Stimulated activated CD8-positive, alpha-beta memory T cell treated with anti-CD3 and anti-CD28 coated beads, Interleukin-12 subunit alpha, Interleukin-12 subunit beta, amount 100 ng/mL, for 24 hours (primary cell): ENCODE measurements around the gene TMED9.

Source experiments
- DNase-seq: peaks from one replicate; pipeline ENCODE4 v3.0.0-alpha.2; 2020; ENCODE audit errors: extremely low read depth

TMED9 gene

DNA sequence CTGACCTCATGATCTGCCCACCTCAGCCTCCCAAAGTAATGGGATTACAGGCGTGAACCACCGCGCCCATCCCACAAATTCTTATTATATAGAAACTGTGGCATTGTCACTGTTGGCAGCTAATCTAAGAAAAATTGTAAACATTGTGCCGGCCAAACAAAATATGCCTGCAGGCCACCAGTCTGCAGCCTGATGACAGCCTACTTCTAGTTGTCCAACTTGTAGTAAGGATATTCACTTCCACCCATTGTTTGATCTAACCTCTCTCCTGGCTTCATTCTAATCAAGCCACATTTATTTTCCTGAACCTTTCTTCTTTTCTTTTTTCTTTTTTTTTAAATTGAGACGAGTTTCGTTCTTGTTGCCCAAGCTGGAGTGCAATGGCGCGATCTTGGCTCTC lies 13.7 kb upstream of the TMED9 start:
- no peak for DNase-seq

DNA sequence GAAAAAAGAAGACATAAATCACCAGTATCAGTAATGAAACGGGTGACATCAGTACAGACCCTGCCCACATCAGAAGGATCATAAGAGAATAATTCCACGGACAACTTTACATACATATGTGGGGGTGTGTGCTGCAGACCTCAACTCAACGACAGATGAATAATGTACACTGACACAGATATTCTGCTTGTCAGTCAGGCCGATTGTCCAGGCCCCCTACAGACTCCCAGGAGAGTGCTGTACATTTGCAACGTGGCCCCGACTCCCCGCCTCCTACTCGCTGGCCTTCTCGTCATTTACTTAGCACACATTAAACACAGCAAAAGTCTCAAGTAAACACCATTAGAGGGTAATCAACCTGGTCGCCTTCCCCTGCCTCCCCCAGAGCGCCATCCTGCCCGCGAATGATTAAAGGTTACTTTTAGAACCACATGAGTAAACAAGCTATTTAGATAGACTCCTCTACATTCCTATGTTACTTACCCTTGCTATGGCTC lies 3.5 kb upstream of the TMED9 start:
- DNase-seq, result no peak

DNA sequence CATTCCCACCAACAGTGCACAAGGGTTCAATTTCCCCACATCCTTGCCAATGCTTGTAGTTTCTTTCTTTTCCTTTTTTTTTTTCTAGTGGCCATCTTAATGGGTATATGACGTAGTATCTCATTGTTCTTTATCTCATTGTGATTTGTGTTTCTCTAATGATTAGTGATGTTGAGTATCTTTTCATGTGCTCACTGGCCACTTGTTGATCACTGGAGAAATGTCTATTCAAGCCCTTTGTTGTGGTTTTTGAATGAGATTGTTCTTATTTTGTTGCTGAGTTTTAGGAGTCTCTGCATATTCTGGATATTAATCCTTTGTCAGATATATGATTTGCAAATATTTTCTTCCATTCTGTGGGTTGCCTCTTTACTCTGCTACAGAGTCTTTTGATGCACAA lies 1.6 kb upstream of the TMED9 start:
- DNase-seq, result no peak

DNA sequence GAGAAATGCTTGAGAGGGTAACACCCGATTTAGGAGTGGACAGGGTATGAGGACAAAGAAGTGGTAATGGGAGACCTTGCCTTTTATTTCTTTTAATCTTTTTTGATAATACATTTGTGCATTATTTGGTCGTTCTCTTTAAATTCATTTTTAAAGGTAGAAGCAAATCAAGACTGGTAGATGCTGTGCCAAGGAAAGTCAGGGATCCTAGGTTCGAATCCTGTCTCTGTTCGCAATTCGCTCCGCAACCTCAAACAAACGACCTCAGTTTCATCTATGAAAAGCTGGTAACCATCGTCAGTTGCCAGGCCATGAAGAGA lies 353 bp upstream of the TMED9 start:
- no peak for DNase-seq

DNA sequence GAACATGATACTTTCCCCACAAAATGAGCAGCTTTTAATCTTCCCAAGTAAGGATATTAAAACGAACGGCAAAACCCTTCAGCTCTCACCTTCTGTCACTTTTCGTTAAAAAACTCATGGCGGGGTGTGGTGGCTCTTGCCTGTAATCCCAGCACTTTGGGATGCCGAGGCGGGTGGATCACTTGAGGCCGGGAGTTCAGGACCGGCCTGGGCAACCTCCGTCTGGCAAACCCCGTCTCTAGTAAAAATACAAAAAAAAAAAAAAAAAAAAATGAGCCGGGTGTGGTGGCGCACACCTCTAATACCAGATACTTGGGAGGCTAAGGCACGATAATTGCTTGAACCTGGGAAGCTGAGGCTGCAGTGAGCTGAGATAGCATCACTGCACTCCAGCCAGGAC lies 902 bp downstream of the TMED9 start:
- no peak for DNase-seq

DNA sequence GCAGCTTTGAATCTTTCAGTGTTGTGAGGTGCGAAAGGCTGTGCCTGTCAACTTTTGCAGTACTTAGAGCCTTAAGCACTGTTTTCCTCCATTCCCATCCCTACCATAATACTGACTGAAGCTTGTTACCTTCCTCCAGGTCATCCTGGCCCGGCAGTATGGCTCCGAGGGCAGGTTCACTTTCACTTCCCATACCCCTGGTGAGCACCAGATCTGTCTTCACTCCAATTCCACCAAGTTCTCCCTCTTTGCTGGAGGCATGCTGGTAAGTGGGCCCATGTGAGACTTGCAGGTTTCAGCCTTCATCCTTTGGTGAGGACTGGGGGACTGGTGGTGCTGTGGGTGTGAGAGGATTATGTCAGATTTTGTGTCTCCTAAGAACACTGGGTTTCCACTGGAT lies 1.5 kb downstream of the TMED9 start:
- no peak for DNase-seq

DNA sequence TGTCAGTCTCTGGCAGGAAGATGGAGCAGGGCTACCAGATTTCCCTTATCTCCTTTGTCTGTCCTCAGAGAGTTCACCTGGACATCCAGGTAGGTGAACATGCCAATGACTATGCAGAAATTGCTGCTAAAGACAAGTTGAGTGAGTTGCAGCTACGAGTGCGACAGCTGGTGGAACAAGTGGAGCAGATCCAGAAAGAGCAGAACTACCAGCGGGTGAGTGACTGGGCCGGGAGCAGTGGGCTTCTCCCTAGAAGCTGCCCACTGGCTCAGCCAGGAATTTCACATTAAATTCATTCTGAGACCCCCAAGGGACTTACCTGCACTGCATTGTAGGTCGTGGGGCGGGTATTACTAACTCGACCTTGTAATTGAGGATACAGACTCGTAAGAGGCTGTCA lies 2.1 kb downstream of the TMED9 start:
- no peak for DNase-seq

DNA sequence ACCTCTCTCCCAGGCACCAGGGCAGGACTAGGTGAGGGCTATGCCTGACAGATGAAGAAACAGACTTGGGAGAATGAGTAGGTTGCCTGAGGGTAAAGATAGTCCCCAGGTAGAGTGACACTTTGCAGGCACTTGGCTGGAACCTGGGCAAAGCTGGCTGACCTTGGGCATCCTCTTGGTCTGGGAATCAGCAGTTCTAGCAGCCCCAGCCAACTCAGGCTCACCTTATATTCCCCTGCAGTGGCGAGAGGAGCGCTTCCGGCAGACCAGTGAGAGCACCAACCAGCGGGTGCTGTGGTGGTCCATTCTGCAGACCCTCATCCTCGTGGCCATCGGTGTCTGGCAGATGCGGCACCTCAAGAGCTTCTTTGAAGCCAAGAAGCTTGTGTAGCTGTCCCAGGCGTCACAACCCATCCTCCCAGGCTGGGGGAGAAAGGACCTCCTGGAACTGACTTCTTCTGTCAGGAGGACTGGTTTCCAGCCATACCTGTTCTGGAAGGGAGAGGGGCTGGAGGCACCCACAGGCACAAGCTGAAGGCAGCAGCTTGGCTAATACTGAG lies 3.1 kb downstream of the TMED9 start:
- DNase-seq, result no peak

DNA sequence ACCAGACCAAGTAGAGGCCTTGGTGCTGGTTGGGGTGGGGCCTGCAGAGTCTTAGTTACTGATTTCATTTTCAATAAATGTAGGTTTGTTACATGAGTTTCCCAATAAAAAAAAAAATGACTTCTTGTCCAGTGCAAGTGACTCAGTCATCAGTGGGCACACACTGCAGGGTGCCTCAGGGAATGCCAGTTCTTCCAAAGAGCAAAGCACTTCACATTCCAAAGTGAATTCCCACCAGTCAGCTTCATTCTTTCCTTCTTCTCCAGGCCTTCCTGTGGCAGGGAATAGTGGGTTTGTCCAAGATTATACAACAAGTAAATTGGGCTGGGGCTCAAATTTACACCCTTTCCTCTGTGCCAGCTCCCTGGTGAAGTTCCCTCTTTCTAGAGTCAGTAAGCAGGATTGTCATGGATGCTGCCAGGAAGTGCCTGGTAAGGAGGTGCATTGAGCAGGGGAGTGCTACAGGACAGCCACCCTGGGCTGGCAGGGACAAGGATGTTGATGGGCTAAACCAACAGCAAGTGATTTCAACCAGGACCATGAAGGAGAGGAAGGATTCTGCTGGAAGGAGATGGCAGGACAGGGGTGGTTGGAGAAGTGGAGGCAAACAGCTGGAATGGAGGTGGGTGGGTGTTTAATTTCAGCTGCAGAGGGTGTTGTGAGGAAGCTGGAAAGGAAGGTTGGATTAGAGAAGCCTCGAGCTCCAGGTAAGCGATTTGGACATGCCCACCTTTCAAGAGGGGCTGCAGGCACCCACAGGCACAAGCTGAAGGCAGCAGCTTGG lies 4.2 kb downstream of the TMED9 start:
- DNase-seq, result no peak

DNA sequence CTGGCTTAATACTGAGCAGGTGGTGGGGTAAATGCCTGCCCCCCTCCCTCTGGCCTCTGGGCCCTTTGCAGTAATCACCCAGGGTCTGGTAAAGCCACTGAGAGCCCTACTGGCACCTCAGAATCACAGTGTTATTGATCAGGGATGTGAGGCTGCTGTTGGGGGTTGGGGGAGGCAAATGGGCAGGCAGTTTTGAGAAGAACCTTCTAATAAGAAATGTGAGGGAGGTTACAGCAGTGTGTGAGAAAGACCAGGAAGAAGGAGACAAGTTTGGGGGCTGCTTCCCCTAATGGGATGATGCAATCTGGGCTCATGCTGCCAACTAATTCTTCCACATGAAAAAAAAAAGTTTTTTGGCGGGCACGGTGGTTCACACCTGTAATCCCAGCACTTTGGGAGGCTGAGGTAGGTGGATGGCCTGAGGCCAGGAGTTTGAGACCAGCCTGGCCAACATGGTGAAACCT lies 4.8 kb downstream of the TMED9 start:
- no peak for DNase-seq

DNA sequence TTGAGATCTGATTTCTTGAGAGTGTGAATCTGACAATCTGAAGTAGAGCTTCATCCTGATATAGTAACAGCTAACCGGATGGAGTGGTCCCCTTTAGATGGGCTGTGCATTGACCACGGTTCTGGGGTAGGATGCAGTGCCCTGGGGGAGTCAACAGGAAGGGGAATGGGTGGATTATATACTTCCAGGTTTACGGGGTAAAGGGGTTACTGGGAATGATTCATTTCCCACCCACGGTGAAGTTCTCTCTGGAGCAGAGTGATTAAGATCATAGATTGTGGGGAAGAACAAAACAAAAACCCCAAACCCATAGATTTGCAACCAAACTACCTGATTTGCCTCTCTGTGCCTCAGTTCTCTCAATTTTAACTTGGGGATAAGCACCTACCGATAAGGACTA lies 6.5 kb downstream of the TMED9 start:
- DNase-seq, result no peak

DNA sequence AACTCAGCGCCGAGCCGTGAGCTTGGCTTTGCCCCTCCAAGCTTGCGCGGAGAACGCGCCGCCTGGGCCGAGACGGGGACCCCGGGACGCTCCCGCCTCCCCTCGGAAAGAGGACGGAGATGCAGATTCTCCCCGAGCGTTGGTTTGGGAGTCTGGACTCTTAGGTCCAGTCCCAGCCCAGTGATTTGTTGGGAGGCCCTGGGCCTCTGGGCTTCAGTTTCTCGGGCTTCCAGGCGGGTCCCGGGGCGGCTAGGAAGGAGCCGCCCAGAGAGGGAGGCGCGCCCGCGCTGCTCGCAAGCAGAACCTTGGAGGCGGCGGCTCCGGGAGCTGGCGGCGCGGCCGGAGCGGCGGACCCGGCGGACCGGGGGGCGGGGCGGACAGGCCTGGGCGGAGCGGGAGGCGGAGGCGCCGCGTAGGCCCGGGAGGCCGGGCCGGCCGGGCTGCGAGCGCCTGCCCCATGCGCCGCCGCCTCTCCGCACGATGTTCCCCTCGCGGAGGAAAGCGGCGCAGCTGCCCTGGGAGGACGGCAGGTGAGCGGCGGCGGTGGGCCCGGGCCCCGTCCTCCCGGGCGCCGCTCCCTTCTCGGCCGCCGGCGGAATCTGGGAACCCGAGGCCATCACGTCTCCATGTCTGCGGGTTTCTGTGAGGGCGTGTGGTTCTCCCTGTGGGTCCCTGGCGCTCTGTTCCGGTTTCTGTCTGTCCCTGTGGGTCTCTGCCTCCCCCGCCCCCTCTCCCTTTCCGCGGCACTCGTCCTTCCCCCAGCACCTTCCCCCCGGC lies 7.9 kb downstream of the TMED9 start, which contains the start of gene B4GALT7:
TSS of gene B4GALT7 (plus strand) at position 402 of the 777 bp plus-strand sequence. CDS start at position 481, 79 bp downstream.
- DNase-seq, result peak; percentile 71

DNA sequence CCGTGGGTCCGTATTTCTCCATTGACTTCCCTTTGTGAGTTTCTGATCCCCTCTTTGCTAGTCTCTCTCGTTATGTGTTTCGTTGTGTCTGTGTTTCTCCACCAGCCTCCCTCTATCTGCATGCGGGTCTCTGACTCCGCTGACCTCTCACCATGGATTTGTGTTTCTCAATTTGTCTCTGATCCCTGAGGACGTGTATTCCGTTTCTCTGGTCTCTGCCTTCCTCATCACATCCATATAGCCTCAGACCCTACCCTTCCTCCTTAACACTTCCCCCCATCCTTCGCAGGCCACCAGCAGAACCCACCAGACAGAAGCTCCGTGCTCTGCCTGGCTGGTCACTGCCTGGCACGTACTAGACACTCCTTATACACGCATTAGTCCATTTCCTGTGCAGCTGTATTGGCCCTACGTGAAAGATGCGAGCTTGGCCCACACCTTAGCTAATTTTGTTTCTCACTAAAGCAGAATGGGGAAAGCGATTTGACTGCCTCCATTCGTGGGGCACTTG lies 8.6 kb downstream of the TMED9 start:
- no peak for DNase-seq

DNA sequence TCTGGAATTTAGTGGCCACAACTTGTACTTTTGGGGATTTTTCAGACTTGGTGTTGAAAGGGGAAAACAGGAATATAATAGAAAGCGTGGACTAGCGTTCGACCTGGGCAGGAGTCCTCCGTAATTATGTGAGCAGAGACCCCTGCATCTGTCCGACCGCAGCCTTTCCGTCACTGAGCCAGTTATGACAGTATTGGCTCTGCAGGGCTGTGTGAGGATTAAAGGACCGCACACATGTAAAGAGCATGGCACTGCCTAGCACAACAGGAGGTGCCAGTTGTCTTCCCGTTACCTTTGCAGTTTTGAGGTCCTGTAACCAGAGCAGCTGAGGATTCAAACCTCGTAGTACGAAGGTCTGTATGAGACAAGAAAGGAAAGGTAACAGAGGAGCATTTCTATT lies 9.1 kb downstream of the TMED9 start:
- no peak for DNase-seq

DNA sequence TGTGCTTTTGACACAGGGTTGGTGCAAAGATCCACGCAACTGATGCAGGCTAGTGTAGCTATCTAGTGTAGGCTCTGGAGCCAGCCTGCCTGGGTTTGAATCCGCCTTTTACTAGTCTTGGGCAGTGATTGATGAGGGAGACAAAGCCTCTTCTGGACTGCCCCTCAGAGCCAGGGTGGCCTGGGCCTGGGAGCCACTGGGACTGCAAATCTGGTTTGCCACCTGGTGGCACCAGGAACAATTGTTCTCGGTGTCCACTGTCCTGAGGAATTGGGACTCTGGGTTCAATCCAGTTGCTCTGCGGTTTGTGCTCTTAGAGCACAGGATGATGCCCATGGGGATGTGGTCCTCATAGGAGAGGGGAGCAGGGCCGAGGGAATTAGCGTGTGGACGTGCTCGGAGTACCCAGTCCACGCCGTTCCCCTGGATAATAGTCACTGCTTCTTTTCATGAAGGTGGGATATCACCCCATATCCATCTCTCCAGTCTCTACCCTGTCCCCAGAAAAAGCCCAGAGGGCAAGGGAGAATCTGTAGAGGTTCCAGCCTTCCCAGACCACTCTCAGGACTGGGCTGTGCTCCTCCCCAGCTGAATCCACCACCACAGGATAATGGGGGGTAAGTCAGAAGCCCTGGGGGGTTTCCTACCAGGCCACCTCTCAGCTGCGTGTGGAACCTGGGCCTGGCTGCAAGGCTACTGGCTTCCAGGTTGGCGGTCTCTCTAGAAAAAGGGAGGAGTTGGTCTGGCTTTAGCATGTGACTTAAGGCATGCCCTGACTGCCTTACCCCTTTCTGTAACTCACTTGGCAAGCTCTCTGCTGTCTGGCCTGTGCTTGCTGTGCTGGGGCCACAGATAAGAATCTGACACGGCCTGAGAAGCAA lies 9.8 kb downstream of the TMED9 start:
- no peak for DNase-seq

DNA sequence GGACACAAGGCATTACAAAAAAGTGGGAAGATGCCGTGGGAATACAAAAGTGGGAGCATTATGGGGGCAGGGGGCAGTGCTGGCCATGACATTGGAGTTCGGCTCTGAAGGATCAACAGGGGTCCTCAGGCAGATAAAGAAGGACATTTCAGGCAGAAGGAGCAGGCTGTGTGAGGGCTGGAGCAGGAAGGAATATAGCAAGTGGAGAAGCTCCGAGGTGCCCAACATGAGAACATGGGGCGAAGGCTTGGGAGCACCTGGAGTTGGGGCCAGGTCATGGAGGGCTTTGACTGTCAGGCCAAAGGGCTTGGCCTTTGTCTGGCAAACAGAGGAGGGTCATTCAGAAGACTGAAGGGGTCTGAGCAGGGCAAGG lies 10.4 kb downstream of the TMED9 start:
- no peak for DNase-seq

DNA sequence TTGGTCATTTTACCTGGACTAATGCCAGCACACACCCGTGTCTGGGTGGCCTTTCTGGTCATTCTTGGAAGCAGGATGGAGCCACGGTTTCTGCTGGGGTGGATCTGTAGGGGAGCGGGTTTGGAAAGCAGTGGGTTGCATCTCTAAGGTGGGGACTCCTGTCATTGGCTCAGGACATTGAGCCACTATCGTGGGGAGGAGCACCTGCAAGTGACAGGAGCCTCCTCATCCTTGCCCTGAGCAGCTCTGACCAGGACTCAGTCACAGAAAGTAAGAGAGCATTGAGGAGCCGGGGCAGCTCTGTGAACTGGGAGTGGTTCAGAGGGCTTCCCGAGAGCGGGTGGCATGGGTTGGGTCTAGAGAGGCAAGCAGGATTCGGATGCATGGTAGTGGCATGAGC lies 11.6 kb downstream of the TMED9 start:
- DNase-seq, result no peak

DNA sequence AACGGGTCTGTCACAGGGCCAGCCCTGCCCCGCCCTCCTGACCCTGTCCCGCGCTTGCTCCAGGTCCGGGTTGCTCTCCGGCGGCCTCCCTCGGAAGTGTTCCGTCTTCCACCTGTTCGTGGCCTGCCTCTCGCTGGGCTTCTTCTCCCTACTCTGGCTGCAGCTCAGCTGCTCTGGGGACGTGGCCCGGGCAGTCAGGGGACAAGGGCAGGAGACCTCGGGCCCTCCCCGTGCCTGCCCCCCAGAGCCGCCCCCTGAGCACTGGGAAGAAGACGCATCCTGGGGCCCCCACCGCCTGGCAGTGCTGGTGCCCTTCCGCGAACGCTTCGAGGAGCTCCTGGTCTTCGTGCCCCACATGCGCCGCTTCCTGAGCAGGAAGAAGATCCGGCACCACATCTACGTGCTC lies 12.1 kb downstream of the TMED9 start:
- no peak for DNase-seq

DNA sequence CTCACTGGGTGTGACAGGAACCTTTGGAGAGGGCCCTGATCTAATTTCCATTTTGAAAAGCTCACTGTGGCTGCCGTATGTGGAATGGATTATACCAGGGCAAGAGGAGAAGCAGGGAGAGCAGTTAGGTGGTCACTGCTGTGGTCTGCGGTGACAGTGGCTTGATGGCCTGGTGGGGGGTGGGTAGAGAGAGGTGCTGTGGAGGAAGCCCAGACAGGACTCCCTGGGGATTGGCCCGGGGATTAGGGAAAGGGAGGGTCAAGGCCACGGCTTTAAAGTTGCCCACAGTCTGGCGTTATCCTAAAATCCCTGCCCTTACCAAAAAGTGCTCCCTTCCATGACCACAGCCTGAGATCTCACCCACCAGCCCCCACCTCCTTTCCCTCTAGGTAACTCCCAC lies 12.7 kb downstream of the TMED9 start:
- DNase-seq, result no peak

DNA sequence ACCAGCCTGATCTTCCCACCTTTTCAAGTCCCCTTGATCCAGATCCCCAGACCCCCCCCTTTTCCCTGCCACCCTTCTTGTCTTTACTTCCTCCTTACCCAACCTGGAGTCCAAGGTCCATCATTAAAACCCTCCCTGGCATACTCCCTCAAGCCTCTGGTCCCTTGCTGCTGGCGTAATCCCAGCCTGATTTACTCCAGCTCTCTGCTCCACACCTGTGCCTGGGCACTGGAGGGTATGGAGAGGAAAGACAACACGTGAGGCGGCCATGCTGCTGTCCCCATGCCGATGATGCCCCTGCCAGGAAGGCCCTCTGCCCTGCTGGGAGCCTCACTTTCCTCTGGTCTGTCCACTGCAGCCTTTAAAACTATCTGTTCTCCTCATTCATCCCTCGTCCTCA lies 13.1 kb downstream of the TMED9 start:
- no peak for DNase-seq

DNA sequence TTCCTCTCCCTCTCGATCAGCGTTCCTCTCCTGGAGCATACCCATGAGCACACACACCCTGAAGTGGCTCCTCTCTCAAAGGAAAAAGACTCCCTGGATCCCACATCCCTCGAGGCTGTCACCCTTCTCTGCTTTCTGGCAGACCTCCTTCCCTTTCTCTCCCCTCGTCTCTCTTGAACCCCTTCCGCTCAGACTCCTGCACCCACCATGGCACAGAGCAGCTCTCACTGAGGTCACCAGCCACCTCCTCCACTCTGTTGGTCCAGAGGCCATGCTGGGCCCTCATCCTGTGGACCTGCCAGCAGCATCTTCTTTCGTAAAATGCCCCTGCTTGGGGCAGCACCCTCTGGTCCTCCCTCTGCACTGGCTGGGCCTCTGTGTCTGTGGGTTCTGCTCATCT lies 13.7 kb downstream of the TMED9 start:
- DNase-seq, result no peak
